OCI-LY3 (cell line): ENCODE measurements around the gene CCK.
A peak's percentile ranks its signal among the peaks of the same experiment; 100 is the strongest.

Source experiments
- CTCF ChIP-seq: fragments of 200-600, 300-600 bp; sonication (generic); IDR thresholded peaks from 2 replicates; pipeline ENCODE4 v1.5.1; 2014; ENCODE audit warnings: antibody characterized with exemption, low read length, low read depth
- EZH2phosphoT487 ChIP-seq: fragments of 200-600 bp; shearing (Covaris generic); IDR thresholded peaks from 2 replicates; pipeline ENCODE4 v1.6.1; 2018; ENCODE audit warnings: antibody characterized with exemption, mixed run types, low read depth

GRCh38 chr3:42229942-42230688 is 35.9 kb downstream of the CCK start:
- TF ChIP-seq CTCF (peak; percentile 52), EZH2phosphoT487 (no peak)
